ENCODE measurements around the gene BZW1. TPM values are rescaled to one million over a fixed set of nuclear protein-coding genes. Genes with fewer than 3 reads are reported as not detected.
A peak's percentile ranks its signal among the peaks of the same experiment; 100 is the strongest.
"Not testable (repeated sequence)": the region's sequence is repeated elsewhere in the genome, so short reads cannot be mapped to it uniquely, and the experiment has no call there.

Gene BZW1
- total RNA-seq, 1 experiment from 2014 or later: 349 TPM

DNA sequence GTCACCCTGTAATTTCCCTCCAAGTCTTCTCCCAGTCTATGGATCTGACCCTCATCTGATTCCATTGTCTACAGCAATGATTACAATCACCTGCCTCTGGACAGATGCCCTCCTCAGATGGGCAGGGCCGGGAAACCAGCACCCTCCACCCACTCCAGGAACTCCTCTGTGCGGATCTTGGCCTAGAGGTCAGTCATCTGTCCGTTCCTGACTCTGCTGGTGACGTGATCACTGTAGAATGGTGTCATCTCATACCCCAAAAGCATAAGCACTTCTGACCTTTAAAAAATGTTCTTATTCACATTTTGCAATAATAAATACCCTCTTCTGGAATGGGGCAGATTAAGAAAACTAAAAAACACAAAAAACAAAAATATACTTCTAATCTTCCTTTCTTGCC is 29.5 kb upstream of the BZW1 start:
- H3K27me3 ChIP-seq (ENCODE audit: control insufficient read depth, insufficient read depth, low read length): no peaks in the 10 kb centered on the region
- H3K4me3 ChIP-seq (ENCODE audit: insufficient read depth, low read depth, low read length): no peak overlapping the region
- DNase-seq: no peak
- no peaks in the 10 kb centered on the region for H3K36me3 ChIP-seq (replicated peaks; ENCODE audit: control insufficient read depth, insufficient read depth, low read length)

DNA sequence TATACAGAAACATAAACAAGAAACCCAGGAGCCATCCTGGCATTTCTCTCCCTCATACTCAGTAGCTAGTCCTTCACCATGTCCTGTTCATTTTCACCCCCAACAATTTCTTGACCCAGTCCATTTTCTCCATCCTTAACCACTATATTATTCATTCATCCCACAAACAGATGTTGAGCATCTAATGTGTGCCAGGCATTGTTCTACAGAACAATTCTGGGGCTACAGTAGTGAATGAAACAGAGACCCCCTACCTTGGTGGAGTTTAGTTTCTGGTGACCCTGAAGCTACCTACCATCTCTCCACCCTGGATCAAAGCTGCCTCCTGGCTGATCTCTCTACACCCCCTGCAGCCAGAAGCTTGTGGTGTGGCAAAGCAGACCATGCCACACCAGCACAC is 27.5 kb upstream of the BZW1 start:
- Histone ChIP-seq H3K4me3 (ENCODE audit: insufficient read depth, low read depth, low read length) (no peak overlapping the region), H3K36me3 (replicated peaks; ENCODE audit: control insufficient read depth, insufficient read depth, low read length) (no peaks in the 10 kb centered on the region), H3K27me3 (ENCODE audit: control insufficient read depth, insufficient read depth, low read length) (no peaks in the 10 kb centered on the region)
- DNase-seq: no peak

DNA sequence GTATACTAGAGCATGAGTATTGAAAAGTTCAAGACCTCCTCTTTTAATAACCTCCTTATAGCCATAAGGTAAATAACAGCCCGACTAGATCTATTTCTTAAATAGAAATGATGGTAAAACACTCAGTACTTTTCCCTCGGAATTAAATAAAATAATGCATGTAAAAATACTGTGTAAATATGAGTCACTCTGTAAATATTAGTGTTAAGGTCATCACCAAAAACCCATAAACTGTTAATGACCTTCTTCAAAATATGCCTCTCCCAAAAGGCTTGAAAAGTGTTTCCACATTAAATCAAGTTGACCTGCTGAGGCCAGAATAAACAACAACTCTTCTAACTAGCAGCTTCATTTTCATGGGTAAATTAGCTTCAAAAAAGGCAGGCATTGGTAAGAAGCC is 25.3 kb upstream of the BZW1 start:
- no peak for DNase-seq
- Histone ChIP-seq H3K27me3 (ENCODE audit: control insufficient read depth, insufficient read depth, low read length) (no peaks in the 10 kb centered on the region), H3K4me3 (ENCODE audit: insufficient read depth, low read depth, low read length) (no peak overlapping the region), H3K36me3 (replicated peaks; ENCODE audit: control insufficient read depth, insufficient read depth, low read length) (no peaks in the 10 kb centered on the region)

DNA sequence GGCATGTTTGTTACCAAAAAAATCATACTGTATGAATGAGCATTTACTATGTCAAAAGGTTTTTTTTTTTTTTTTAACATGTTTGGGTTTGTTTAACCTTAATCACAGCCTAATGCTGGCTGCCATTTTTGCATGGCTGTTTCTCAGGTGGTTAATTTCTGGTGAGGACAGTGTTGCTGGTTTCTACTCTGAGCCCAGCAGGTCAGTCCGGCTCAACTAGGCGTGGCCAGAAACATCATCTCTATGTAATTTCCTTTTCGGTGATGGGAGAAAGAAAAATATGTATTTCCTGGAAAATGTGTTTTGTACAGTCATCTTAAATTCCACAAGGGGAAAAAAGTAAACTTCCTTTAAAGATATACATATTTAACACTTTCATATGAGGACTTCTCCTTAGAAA is 24.9 kb upstream of the BZW1 start:
- H3K4me3 ChIP-seq (ENCODE audit: insufficient read depth, low read depth, low read length): no peak overlapping the region
- H3K36me3 ChIP-seq (replicated peaks; ENCODE audit: control insufficient read depth, insufficient read depth, low read length): no peaks in the 10 kb centered on the region
- DNase-seq: no peak
- no peaks in the 10 kb centered on the region for H3K27me3 ChIP-seq (ENCODE audit: control insufficient read depth, insufficient read depth, low read length)

DNA sequence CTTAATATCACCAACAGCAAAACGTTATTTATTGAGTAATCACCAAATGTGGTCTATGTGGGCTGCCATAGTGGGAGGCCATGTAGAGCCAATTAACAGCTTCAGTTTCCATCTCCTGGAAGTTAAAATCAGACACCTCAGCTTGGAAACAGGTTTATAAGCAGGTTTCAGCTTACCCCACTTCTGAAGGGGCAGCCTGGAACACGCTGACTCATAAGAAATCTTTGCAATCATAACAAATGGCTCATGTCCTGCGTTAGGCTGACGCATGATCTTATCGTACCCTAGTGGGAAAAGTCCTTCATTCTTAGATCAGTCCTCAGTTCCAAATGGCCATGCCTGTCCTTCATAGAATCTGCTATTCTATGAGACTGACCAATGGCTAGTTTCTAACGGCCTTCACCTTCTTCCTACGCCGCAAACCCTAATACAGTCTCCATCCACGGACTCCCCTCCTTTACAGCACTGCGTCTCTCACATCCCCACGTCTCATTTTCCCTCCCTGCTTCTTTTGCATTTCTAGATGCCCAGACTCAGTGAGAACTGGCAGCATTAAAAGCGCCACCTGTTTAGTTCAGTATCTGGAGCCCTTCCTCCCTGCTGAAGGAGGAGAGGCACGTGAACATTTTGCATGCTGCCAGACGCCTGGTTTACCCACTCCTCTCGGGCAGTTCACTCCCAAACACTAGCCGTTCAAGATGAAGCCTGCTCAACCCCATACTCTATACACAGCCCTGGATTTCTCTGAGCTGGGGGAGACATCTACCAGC is 24.2 kb upstream of the BZW1 start:
- no peak for DNase-seq
- Histone ChIP-seq H3K27me3 (ENCODE audit: control insufficient read depth, insufficient read depth, low read length) (no peaks in the 10 kb centered on the region), H3K36me3 (replicated peaks; ENCODE audit: control insufficient read depth, insufficient read depth, low read length) (no peaks in the 10 kb centered on the region), H3K4me3 (ENCODE audit: insufficient read depth, low read depth, low read length) (no peak overlapping the region)

DNA sequence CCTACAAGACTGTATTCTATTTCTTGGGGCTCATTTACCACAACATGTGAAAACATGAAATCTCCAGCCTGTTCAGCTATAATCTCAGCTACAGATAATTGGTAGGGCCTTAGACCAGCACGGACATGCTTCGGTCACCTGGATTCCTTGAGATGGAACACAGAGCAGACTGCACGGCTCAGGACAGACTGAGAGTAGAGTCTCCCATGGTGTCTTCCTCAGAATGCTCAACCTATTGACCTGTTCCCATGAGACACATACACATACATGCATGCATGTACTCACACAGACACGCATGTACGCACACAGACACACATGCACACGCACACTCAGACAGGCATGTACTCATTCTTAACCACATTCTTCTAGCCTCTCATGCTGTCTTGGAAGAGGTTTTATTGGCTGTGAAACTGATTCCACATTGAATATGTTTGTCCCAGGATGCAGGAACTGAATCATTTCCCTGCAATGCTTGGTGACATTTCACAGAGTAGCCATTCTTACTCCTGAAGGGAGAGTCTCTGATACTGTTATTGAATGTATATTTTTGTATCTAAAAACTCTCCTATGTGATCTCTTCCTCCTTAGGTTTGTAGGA is 23.5 kb upstream of the BZW1 start:
- no peaks in the 10 kb centered on the region for H3K36me3 ChIP-seq (replicated peaks; ENCODE audit: control insufficient read depth, insufficient read depth, low read length)
- H3K27me3 ChIP-seq (ENCODE audit: control insufficient read depth, insufficient read depth, low read length): no peaks in the 10 kb centered on the region
- no peak for DNase-seq
- H3K4me3 ChIP-seq (ENCODE audit: insufficient read depth, low read depth, low read length): no peak overlapping the region

DNA sequence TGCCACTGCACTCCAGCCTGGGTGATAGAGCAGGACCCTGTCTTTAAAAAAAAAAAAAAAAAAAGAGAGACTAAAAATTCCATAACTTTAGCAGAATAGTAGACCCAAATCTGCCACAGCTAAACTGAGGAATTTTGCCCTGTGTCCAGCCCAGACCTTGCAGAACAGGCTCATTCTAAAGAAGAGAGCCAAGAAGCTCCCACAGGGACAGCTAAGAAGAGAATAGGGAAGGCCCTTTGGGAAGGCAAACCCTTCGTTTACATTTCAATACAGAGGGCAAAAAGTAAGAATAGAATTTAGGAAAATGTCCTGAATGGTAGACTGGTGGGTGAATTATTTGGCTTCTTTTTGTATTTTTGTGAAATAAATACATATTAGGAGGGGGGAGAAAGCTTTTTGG is 21.5 kb upstream of the BZW1 start:
- peak; percentile 45 for DNase-seq
- no peaks in the 10 kb centered on the region for H3K36me3 ChIP-seq (replicated peaks; ENCODE audit: control insufficient read depth, insufficient read depth, low read length)
- H3K4me3 ChIP-seq (ENCODE audit: insufficient read depth, low read depth, low read length): no peak overlapping the region
- H3K27me3 ChIP-seq (ENCODE audit: control insufficient read depth, insufficient read depth, low read length): no peaks in the 10 kb centered on the region

DNA sequence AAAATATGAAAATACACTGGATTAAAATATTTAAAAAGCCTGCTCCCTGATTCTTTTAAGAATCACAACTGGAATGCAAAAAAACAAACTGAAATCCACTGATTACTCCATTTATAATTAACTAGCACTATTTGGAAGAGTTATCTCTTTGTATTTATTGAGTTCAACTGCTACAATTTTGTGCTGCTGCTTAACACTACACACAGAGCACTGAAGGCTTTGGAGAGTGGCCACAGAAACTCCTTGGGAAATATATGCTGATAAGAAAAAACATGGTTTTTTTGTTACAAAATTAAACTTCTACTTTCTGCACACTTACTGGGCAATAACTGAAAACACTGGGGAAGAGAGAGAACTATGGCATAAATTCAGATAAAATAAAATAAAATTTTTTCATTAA is 19.8 kb upstream of the BZW1 start:
- no peaks in the 10 kb centered on the region for H3K36me3 ChIP-seq (replicated peaks; ENCODE audit: control insufficient read depth, insufficient read depth, low read length)
- no peak for DNase-seq
- H3K27me3 ChIP-seq (ENCODE audit: control insufficient read depth, insufficient read depth, low read length): no peaks in the 10 kb centered on the region
- H3K4me3 ChIP-seq (ENCODE audit: insufficient read depth, low read depth, low read length): no peak overlapping the region

DNA sequence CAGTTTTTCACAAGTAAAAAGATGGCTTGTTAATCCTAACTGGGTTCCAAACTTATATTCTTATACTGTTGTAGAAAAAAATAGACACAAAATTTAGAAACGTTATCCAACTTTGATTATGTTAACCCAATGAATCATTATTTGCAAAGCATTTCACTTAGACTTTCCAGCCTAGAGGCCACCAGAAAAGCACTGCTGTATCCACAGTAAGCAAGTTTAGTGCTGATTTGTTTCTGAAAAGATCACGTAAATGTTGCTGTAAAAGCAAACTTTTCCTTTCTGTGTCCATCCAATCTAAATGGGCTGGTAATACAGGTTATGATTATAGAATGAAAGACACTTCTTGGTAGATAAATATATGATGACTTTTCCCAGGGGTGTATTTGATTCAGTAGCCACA is 17.6 kb upstream of the BZW1 start:
- no peak overlapping the region for H3K4me3 ChIP-seq (ENCODE audit: insufficient read depth, low read depth, low read length)

DNA sequence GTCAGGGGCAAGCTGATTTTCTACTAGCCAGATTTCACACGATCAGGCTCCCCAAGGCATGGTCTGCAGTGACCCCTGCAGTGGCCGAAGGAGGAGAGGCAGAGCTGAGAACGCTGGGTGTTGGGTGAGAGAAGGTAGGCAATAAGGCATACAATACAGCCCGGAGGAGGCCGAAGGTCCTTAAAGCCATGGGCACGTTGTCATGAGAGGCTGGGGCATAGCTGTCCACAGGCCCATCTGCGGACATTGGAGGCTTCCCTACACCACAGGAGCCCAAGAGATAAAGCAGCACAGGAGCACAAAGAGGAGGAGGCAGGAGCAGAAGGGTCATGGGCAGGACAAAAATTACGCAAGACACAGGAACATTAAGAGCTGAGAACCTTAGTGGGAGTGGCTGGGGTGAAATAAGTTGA is 16.7 kb upstream of the BZW1 start:
- no peaks in the 10 kb centered on the region for H3K27me3 ChIP-seq (ENCODE audit: control insufficient read depth, insufficient read depth, low read length)
- H3K36me3 ChIP-seq (replicated peaks; ENCODE audit: control insufficient read depth, insufficient read depth, low read length): no peaks in the 10 kb centered on the region
- no peak overlapping the region for H3K4me3 ChIP-seq (ENCODE audit: insufficient read depth, low read depth, low read length)
- DNase-seq: peak; percentile 44

More for the DNA sequence above, 17.6 kb upstream of the BZW1 start:
- no peaks in the 10 kb centered on the region for H3K36me3 ChIP-seq (replicated peaks; ENCODE audit: control insufficient read depth, insufficient read depth, low read length)
- H3K27me3 ChIP-seq (ENCODE audit: control insufficient read depth, insufficient read depth, low read length): no peaks in the 10 kb centered on the region
- DNase-seq: no peak

DNA sequence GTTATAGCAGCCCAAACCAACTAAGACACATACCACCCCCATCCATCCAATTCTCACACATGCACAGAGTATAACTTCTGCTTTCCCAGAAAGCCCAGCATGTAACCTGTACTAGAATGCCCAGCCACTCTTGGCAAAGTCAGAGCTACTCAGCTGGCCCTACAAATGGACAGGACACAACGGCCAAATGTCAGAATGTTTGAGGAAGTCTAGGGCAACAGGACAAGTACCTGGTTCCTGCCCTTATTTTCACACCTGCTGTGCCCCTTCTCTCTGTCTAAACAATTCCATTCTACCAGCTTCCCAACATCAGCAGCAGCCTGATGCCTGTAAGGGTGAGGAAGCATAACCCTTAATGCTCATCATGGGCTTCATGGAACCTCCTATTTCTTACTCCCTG is 15.1 kb upstream of the BZW1 start:
- no peak for DNase-seq
- no peak overlapping the region for H3K4me3 ChIP-seq (ENCODE audit: insufficient read depth, low read depth, low read length)
- H3K27me3 ChIP-seq (ENCODE audit: control insufficient read depth, insufficient read depth, low read length): no peaks in the 10 kb centered on the region
- H3K36me3 ChIP-seq (replicated peaks; ENCODE audit: control insufficient read depth, insufficient read depth, low read length): 0 out of 2 replicates have a peak, but pooled peaks cover 1% of the 10 kb centered on the region

DNA sequence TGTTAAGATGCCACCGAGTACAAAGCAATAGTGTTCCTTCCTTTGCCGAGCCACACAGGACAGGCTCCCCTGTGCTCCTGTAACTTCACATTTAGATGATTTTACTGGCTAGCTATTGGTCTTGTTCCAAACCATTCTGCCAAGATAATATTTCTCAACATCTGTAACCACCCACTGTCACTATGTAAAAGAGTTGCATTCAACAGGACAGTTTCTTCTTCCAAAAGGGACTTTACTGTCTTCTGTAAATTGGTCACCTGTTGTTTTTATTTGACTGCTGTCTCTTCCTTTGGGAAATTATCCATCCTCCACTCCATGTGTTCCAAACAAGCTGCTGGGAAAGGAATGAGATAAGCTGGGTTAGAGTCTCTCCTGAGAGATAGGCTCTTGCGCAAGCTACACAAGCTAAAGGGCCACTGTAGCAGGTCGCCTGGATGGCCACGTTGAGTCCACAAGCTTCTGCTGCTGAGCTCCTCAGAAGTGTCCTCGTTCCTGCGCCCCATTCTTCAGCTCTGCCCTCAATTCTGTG is 14.4 kb upstream of the BZW1 start:
- Histone ChIP-seq H3K27me3 (ENCODE audit: control insufficient read depth, insufficient read depth, low read length) (no peaks in the 10 kb centered on the region), H3K36me3 (replicated peaks; ENCODE audit: control insufficient read depth, insufficient read depth, low read length) (0 out of 2 replicates have a peak, but pooled peaks cover 1% of the 10 kb centered on the region), H3K4me3 (ENCODE audit: insufficient read depth, low read depth, low read length) (no peak overlapping the region)
- no peak for DNase-seq

DNA sequence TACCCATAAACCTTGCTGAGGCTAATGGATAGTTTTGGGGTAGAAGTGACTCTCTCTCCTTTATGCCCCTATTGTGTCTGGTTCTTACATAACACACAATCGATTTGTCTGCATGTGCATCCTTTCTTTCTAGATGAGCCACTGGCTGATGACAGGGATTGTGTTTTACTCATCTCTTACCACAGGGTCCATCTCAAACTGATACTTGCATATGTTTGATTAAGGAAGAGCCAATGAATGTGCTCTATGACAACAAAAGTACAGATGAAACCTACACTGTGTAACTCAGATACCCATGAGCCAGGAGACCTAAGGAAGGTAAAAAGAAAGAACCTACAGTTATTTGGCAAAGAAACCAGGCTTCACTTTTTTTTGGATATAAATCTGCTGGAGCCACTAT is 13.2 kb upstream of the BZW1 start:
- H3K36me3 ChIP-seq (replicated peaks; ENCODE audit: control insufficient read depth, insufficient read depth, low read length): 0 out of 2 replicates have a peak, but pooled peaks cover 1% of the 10 kb centered on the region
- H3K4me3 ChIP-seq (ENCODE audit: insufficient read depth, low read depth, low read length): no peak overlapping the region
- no peaks in the 10 kb centered on the region for H3K27me3 ChIP-seq (ENCODE audit: control insufficient read depth, insufficient read depth, low read length)
- DNase-seq: no peak

DNA sequence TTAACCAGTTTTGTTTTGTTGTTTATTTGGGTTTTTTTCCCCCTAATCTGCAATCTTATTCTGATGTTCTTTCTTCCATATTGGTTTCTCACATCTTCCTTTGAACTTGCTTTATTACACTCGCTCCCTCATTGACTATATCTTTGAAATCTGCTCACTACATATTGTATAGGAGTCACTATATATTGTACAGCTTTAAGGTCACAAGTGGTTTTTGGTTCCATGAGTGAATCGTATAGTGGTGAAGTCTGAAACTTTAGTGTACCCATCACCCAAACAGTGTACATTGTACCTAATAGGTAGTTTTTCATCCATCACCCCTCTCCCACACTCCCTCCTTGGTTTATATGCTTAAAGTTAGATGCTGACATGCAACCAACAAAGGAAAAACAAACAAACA is 11.3 kb upstream of the BZW1 start:
- Histone ChIP-seq H3K36me3 (replicated peaks; ENCODE audit: control insufficient read depth, insufficient read depth, low read length) (0 out of 2 replicates have a peak, but pooled peaks cover 1% of the 10 kb centered on the region), H3K4me3 (ENCODE audit: insufficient read depth, low read depth, low read length) (no peak overlapping the region), H3K27me3 (ENCODE audit: control insufficient read depth, insufficient read depth, low read length) (no peaks in the 10 kb centered on the region)
- DNase-seq: no peak

DNA sequence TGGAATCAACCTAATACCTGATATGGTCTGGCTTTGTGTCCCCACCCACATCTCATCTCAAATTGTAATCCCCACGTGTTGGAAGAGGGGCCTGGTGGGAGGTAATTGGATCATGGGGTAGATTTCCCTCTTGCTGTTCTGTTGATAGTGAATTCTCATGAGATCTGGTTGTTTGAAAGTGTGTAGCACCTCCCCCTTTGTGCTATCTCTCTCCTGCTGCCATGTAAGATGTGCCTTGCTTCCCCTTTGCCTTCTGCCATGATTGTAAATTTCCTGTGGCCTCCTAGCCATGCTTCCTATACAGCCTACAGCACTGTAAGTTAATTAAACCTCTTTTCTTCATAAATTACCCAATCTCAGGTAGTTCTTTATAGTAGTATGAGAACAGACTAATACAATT is 10.3 kb upstream of the BZW1 start:
- not testable (repeated sequence) for DNase-seq; H3K4me3 ChIP-seq (ENCODE audit: insufficient read depth, low read depth, low read length); H3K27me3 ChIP-seq (ENCODE audit: control insufficient read depth, insufficient read depth, low read length)

More for the DNA sequence above, 10.3 kb upstream of the BZW1 start:
- H3K36me3 ChIP-seq (replicated peaks; ENCODE audit: control insufficient read depth, insufficient read depth, low read length): not testable (repeated sequence)
